RPMI7951 (cell line): ENCODE results near the gene TTC7B. TPM values are rescaled to one million over a fixed set of nuclear protein-coding genes. Genes with fewer than 3 reads are reported as not detected.
A peak's percentile ranks its signal among the peaks of the same experiment; 100 is the strongest.

ENCODE experiments used
- DNase-seq: peaks from one replicate; pipeline ENCODE4 v3.0.0-alpha.2; 2012; ENCODE audit warnings: low read depth
- total RNA-seq: library from RNA; depleted of rRNA; stranded (reverse); fragments of >200 nt; shearing (Covaris generic); gene quantifications from 2 replicates; pipeline ENCODE4 v1.2.3, GENCODE V29; 2014

TTC7B gene
- total RNA-seq, 1 experiment from 2014 or later: 22.1 TPM

DNA sequence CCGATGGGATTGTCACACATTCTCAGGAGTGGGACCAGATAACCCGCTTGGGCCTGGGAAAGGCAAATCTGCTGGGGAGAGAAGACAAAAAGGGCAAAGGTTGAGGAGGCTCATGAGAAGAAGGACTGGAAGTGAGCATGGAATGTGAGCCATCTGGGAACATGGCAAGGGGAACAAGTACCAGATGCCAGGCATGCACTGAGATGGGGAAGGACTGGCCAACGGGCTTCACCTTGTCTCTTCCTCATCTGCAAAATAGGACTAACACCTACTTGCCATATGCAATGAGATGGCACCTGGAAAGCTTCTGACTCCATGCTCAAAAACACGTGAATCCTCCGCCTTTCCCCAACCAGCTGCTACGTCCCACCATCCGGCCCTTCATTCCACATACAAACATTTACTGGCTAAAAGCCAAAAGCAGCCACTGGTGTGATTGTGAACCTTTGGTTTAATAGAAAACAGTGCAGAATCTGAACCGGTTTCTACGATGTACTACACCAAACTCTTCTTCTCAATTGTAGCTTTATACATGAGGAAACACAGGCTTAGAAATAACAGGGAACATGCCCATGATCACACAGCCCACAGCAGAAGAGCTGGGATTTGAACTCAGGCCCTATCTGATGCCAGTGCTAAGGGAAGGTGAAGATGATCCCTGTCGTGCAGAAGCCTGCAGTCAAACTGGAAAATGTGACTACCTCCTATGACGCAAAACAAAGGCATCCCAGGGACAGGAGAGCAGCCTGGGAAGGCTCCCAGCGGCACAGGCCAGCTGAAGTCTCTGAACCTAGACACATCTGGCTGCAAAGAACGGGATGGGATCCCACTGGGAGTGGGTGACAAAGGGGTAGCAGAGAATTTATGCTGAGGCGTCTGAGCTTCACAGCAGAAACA is 112.1 kb downstream of the TTC7B start:
- DNase-seq: no peak

- no peak for DNase-seq
Measured at GRCh38 chr14:90700933-90701776, 115.1 kb downstream of the TTC7B start.

- DNase-seq: no peak
Measured at GRCh38 chr14:90699016-90699415, 117.2 kb downstream of the TTC7B start.

GRCh38 chr14:90698379-90698869 is 117.8 kb downstream of the TTC7B start:
- DNase-seq: no peak

DNA sequence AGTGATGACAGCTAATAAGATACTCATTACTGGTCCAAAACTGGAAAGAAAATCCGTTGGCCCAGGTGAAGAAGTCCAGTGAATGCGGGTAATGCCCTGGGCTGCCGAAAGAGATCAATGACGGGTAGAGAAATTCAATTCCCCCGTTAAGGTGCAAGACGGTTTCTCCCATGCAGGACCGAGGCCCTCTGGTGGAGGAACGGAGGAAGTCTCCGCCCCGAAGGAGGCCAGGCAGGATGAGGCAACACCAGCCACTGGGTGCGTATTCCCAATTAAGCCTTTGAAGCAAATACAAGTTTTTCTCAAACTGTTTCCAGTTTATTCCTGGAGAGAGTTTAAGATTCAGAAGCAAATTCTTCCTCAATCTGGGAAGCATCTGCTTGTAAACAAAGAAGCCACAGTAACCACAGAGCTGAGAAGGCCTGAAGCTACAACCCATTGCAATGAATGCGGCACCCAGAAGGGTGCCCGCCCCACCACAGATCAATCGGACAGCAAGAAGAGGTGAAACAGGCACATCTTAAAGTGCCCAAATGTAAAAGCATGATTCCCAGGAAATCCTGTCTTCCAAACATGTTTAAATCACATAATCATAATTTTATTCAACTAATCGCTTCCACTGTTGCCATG is 118.5 kb downstream of the TTC7B start:
- DNase-seq: peak; percentile 69

- no peak for DNase-seq
Measured at GRCh38 chr14:90697132-90697531, 119.1 kb downstream of the TTC7B start.

DNA sequence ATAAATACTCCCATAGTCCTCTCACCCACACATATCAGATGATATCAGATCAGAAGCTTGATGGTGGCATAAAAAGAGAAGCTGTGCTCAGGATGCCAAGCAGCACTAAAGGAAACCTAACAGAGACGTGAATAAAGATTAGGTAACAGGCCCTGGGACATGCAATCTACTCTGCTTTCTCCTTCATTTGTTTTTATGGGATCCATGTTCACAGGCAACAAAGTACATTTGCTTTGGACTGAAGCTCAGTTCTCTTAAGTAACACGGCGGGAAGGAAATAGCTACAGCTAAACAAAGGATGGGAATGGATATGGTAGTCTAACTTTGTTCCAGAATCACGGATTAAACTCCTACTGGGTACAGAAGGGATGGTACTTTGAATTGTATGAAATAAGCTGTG is 119.5 kb downstream of the TTC7B start:
- DNase-seq: no peak

- no peak for DNase-seq
Measured at GRCh38 chr14:90695997-90696660, 120.1 kb downstream of the TTC7B start.

- DNase-seq: no peak
Measured at GRCh38 chr14:90693413-90693812, 122.8 kb downstream of the TTC7B start.

- no peak for DNase-seq
Measured at GRCh38 chr14:90692826-90693225, 123.4 kb downstream of the TTC7B start.

- DNase-seq: peak; percentile 24
Measured at GRCh38 chr14:90692061-90692460, 124.2 kb downstream of the TTC7B start.

DNA sequence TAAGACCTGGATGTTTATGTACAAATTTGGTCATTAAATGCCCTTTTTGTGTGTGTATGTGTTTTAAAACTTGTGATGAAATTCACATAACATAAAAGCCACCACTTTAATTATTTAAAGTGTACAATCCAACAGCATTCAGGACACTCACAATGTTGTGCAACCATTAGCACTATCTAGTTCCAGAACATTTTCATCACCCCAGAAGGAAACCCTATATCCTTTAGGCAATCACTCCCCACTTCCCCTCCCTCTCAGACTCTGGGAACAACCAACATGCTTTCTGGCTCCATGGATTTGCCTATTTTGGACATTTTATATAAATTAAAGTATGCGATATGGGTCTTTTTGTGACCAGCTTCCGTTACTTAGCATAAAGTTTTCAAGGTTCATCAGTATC is 124.6 kb downstream of the TTC7B start:
- DNase-seq: no peak

DNA sequence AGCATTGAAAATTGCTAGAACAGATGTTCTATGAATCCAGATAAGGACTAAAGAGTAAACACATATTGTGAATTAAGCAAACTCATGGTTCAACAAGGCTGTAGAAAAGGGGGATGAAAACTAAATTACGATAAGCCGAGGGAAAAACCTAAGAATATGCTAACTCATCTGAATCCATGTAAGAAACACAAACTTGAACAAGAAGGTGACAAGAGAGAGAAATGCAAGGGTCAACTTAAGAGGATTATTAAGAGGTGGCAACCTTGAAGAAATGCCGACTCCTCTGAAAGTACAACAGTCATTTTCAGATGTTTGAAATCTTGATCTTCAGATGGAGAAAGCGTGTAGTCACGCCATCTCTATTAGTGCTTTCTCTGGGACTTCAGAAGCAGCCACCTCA is 128.6 kb downstream of the TTC7B start:
- DNase-seq: no peak

DNA sequence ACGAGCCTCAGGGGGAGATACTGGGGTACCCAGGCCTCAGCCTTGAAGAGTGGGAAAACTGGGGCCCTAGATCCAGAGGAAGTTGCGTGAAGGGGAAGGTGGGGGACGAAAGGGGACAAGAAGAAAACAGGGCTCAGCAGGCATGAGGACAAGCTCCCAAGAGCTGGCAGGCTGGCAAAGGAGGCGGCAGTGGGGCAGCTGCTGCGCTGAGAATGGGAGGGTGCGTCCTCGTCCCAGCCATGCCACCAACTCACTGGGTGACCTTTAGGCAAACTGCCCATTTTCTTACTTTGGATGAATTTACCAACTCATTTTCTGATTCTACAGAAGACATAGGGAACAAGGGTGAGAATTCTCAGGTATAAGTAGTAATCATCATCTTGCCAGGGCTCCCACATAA is 133.6 kb downstream of the TTC7B start:
- DNase-seq: no peak

DNA sequence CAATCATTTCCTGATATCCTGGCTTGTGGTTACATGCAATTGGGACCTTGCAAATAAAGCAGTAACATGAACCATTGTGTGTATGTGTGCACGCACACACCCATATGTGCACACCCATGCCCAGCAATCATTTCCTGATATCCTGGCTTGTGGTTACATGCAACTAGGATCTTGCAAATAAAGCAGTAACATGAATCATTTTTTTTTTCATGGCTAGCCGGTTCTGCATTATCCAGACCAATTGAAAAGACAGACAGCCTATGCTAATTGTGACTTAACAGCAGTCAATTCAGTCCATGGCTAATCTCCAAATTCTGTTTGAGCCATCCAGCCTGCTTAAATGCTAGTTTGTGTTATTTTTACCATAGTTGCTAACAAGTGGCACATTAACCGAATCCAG is 134.3 kb downstream of the TTC7B start:
- DNase-seq: no peak

DNA sequence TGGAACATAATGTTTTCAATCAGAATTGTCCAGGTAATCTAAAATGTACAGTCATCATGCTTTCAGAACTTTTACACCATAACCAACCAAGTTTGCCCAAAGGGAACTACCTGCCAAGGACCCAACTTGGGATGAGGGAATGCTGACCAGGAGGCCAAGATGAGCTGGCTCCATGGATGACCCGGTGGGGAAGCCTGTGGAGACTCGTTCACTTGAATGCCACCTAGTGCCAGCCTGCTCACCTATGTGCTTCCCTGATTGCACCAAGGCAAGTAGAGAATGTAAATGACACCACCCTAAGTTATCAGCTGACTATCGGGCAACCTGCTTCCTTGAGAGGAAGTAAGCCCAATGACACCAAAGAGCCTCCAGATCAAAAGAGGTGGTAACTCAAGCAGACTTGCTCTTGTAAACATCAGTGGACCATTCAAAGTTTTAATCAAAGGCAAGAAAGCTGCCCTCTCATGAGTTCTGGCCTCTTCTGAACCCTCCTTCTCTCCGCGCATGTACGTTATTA is 137.3 kb downstream of the TTC7B start:
- DNase-seq: no peak

DNA sequence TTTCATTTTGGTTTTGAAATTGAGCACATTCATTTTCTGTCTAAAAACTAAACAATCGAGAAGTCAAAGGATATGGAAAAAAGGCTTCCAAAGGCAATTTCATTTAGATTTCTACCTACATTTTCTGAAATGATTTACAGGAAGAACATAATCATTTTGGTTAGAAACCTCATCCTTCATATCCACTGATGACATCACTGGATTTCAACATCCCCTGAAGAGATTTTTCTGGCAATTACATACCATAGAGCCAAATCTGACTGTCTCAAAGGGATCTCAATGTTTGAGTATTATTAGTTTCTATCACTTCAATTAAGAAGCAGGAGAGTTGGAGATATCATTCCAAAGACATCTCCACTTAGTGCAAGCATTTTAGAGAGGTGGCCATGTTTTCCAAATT is 137.8 kb downstream of the TTC7B start:
- DNase-seq: no peak

DNA sequence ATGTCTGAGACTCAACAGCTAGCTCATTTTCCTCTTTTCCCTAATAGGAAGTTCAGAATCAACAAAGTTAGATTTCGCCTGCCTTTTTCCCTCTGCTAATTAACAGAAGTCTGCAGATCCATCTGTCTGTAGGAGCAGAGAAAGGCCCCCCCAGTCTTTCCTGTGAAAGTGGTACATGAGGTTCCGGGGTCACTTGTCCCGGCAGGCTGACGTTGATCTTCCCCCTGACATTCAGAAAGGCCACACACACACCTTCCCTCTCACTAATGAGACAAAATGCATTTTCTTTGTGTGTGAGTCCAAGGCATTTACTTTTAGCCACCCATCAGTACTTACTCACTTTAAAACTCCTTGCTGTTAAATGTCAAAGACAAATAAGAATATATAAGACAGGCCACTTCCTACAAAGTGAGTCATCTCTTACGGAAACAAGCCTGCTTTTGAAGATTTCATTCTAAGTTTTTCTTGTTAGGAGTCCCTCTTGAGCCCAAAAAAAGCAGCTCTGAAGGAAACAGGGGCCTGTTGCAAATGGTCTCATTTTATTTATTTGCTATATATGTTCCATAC is 138.7 kb downstream of the TTC7B start:
- peak; percentile 65 for DNase-seq

DNA sequence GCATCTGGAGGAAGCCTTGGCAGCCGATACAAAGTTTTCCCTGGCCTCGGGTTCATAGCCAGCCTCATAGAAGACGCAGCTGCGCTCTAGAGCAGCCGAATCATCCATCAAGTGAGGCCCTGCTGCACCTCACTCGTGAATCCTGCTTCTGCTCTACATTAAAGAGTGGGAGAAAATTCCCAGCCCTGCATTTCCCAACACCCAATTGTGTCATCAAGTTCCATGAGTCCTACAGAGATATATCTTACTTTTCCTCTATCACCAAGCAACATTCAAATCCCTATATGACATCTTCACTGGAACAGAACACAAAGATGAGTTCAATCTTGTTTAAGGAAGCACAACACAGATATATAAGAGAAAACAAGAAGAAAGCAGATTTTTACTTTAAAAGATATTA is 139.3 kb downstream of the TTC7B start:
- DNase-seq: no peak

GRCh38 chr14:90676356-90676755 is 139.9 kb downstream of the TTC7B start:
- DNase-seq: peak; percentile 36

- DNase-seq: peak; percentile 93
Measured at GRCh38 chr14:90675399-90675798, 140.8 kb downstream of the TTC7B start.
